HL-60/S4 (cell line): Measurements from ENCODE around the gene RBFOX2.
"Not testable (repeated sequence)": the region's sequence is repeated elsewhere in the genome, so short reads cannot be mapped to it uniquely, and the experiment has no call there.

Experiments
- in situ Hi-C: fragments of 300-500 bp; cut with MboI; formaldehyde crosslinking; loops from 2 replicates; pipeline ENCODE4 v1.14.3; 2022; ENCODE audit warnings: low sequenced_read_pairs

The RBFOX2 gene

DNA sequence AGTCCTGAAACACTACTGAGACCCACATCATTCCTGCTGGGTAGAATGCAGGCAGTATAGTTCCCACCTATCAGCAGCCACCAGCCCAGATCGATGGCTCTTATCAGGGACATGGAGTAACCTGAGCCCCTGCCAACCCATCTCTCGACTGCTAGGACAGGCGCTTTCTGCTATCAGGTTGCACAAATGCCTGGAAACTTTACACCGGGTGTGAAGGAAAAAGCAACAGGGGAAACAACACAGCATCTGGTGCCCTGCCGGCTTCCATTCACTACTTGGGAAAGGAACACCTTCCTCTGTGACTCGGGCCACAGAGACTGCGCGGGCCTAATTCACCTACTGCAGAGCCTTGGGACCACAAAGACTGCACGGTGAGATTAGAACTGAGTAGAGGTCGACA lies 18.5 kb downstream of the RBFOX2 start:
- in situ Hi-C loops, result no loop called here

DNA sequence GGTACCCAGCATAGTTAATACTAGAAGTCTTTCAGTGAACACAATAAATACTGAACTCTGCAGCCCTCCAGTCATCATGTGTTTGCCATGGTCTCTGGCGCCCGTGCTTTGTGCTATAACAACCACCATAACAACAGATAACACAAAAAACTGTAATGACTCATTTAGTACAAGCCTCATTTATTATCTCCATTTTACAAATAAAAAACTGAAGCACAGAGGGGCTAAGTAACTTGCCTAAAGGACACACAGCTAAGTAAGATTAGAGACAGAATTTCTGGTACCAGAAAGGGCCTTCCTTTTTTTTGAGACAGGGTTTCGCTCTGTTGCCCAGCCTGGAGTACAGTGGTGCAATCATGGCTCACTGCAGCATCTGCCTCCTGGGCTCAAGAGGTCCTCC lies 19.5 kb downstream of the RBFOX2 start:
- in situ Hi-C loops, result no loop called here

DNA sequence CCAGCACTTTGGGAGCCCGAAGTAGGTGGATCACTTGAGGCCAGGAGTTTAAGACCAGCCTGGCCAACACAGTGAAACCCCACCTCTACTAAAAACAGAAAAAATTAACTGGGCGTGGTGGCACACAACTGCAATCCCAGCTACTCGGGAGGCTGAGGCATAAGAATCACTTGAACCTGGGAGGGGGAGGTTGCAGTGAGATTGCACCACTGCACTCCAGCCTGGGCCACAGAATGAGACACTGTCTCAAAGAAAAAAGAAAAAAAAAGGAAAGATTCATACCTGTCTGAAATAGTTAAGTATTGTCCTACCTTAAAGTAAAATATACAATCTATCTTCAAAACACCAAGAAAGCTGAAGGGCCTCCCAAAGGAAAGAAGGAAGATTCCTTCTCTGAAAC lies 20.1 kb downstream of the RBFOX2 start:
- in situ Hi-C loops, result no loop called here

DNA sequence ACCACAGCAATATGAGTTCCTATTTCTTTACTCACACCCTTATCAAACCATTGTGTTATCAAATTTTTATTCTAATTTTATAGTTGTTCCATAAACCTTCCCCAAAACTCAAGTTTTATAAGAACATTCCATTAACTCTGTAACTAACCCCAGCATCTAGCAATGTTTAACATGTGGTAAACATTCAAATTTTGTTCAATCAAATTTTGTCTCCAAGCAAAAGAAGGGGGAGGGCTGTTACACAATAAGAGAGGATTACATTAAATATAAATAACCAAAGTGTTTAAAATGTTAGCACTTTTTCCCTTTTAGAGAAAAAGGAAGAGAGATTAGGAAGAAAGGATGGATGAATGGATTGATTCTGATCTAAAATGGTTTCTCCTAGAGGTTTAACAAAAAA lies 20.5 kb downstream of the RBFOX2 start:
- in situ Hi-C loops, result no loop called here

DNA sequence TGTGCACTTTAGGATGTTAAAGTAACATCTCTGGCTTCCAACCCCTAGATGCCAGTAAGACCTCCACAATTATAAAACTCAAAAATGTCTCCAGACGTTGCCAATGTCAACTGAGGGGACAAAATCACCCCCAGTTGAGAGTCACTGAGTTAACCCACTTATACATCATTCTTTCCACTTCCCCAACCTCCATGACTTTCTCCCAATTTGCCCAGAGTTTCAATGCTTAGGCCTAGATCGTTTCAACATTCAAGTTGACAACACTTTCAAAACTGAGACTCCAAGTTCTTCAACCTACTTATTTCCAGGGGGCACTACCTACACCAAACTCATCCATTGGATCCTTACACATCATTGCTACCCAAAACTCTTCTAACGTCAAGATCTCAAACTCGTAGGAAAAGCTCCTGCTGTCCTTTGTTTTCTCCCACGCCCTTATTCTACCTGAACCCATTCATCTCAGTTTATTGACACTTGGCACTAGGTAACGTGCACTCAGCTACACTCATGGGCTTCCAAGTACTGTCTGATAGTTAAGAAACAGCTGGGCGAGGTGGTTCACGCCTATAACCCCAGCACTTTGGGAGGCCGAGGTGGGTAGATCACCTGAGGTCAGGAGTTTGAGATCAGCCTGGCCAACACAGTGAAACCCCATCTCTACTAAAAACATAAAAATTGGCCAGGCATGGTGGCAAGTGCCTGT lies 24.5 kb downstream of the RBFOX2 start:
- in situ Hi-C loops, result no loop called here

DNA sequence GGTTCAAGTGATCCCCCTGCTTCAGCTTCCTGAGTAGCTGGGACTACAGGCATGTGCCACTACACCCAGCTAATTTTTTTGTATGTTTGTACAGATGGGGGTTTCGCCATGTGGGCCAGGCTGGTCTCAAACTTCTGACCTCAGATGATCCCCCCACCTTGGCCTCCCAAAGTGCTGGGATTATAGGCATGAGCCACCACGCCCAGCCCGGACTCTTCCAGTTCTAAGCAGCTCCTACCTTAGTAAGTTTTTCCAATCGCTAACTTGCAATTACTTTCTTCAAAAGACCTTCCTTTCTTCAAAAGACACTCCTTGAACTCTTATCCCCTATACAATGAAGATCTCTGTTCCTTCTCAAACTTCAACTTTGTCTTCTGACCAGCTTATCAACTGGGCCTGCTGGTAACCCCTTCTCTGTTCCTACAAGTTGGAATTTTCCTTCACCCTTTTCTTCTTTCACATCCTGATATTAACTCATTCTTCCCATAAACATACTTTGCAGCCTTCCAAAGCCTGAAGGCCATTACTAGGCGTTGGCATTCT lies 25.8 kb downstream of the RBFOX2 start:
- in situ Hi-C loops, result no loop called here

DNA sequence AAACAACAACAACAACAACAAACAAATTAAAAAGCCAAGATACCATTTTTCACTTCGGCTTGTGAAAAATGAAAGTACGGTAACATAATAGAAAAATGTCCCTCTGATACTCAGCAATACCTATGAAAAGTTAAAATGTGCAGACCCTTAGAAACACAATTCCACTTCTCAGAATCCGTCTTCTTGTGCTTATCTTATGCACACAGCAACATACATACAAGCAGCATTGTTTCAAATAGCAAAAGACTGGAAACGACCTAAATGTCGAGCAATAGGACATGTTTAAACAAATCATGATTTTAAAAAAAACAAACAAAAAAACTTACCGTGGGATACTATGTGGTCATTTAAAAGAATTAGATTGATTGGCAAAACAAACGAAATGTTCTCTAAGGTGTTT lies 26.5 kb downstream of the RBFOX2 start:
- in situ Hi-C loops, result no loop called here

DNA sequence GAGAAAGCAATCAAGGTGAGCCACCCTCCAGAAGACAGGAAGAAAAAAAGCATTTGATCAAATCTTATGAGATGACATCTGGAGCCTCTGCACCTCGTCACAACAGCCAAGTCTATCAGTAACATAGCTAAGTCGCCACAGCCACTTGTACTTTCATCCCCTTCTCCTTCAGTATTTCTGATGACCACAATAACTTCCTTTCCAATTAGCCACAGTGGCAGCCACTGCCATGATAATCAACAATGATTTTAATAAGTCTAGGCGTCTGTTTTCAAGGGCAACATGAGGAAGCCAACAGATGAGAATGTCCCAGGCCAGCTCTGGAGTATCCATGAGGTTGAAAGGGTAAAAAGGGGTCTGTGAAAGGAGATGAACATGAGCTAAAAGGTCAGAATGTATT lies 29.9 kb downstream of the RBFOX2 start:
- in situ Hi-C loops, result no loop called here

DNA sequence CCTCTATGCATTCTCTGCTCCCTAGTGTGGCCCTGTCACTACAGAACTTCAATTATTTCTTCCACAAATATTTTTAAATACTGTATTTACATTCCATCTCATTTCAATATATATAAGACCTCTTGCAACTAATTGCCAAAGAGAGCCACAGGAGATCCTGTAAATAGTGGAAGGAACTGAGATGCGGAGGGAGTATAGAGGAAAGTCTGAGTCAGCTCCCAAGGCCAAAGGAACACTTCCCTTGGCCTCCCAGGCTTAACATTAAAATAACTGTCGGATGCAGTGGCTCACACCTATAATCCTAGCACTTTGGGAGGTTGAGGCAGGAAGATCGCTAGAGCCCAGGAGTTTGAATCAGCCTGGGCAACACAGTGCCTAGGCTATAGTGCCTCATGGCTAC lies 31.2 kb downstream of the RBFOX2 start:
- in situ Hi-C loops, result no loop called here

DNA sequence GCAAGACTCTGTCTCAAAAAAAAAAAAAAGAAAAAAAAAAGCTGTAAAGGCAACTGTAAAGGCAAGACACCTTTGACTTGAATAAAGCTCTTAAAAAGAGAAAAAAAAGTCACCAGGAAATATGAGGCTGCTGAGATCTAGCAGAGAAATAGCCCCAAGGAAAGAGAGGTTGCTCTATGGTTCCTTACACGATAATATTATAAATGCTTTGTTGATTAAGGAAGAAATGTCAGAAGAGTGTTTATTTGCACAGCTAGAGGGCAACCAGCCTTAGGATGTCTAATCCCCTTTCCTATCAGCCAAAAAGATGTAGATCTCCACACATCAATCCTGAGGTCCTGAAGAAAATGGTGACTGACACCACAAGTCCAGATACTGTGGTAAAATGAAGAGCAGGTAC lies 32.0 kb downstream of the RBFOX2 start:
- in situ Hi-C loops, result no loop called here

DNA sequence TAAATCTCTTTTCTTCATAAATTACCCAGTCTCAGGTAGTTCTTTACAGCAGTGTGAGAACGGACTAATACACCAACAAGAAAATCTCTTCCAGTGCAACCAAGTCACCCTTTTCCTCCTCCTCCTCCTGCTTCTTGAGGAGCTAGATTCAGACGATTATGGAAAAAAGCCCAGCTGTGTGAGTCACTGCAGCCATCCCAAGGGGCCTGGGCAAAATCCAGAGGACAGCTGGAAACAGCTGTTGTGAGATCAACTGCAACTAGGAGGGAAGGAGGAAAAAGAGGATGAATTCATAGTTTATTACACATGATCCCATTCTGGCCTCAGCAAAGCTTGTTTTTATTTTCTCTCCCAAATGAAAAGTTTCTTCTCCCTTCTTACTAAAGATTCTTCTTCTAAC lies 32.9 kb downstream of the RBFOX2 start:
- in situ Hi-C loops, result no loop called here

DNA sequence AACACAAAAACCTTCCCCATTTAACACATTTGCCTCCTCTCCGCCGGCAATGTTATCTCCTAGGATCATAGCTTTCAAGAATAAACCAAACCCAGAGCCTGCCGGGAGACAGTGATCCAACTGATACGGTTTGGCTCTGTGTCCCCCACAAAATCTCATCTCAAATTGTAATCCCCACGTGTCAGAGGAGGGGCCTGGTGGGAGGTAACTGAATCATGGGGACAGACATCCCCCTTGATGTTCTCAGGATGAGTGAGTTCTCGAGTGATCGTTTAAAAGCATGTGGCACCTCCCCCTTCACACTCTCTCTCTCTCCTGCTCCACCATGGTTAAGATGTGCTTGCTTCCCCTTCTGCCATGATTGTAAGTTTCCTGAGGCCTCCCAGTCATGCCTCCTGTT lies 33.3 kb downstream of the RBFOX2 start:
- in situ Hi-C loops, result no loop called here

DNA sequence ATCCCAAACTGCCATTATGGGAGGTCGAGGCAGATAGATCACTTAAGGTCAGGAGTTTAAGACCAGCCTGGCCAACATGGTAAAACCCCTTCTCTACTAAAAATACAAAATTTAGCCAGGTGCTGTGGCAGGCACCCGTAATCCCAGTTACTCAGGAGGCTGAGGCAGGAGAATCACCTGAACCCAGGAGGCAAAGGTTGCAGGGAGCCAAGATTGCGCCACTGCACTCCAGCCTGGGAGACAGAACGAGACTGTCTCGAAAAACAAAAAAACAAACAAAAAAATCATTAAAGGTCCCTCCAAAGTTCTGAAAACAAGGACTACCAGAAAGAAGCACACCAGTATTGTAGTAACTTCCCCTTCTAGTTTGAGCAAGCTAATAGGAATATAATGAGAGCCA lies 34.9 kb downstream of the RBFOX2 start:
- in situ Hi-C loops, result not testable (repeated sequence)

DNA sequence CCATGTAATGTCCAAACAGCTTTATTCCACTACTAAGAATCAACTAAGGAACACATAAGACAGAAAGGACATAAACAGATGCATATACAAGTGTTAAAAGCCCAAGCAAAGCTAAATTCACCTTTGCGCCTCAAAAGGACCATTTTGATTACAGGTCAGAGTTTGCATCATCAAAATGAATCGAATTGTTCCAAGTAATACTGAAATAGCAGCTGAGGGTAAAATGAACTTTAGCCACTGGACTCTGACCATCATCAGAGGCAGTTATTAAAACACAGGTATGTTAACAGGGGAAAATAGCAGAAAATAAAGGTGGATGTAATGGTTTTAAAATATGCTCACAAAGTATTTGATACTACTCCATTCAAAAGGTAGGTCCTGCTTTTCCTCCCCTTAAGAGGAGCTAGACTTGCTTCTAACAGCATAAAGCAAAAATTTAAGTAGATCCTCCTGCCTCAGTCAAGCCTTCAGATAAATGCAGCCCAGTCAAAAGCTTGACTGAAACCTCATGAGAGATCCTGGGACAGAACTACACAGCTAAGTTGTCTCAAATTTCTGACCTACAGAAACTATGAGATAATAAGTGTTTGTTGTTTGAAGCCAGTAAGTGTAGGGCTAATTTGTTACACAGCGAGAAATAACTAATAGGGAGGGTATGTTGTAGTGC lies 35.4 kb downstream of the RBFOX2 start:
- in situ Hi-C loops, result no loop called here

DNA sequence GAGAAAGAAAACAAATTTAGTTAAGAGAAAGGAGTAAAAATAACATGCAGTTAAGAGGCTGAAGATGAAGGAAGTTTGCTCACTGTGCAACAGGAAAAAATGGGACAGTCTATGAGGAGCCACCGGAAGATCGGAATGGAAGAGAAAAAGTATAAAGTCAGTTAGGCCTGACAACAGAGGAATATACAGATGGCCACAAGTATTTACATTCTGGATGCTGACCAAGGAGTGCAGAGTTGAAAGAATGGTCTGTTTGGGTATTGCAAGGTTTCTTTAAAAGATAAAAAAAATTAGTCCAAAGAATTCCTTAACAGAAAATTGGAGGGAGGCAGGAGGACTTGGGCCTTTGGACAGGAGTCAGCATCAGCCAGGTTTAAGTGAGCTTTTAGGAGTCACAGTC lies 37.5 kb downstream of the RBFOX2 start:
- in situ Hi-C loops, result no loop called here

DNA sequence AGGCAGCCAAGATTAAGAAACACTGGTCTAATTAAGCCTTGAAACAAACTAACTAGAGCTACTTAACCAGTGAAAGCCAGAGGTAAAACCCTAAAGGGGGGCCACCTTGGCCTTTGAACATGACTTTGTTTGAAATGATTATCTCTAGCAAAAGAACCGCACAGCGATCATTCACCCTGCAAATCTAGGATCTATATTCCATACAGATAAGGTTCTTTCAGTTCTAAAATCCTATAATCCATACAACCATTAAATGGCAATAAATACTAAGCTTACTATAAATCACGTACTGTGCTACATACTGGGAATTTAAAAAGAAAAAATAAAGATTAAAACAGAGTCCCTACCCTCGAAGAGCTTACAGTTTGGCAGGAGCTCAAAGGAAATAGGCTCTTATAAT lies 40.6 kb downstream of the RBFOX2 start:
- in situ Hi-C loops, result no loop called here

DNA sequence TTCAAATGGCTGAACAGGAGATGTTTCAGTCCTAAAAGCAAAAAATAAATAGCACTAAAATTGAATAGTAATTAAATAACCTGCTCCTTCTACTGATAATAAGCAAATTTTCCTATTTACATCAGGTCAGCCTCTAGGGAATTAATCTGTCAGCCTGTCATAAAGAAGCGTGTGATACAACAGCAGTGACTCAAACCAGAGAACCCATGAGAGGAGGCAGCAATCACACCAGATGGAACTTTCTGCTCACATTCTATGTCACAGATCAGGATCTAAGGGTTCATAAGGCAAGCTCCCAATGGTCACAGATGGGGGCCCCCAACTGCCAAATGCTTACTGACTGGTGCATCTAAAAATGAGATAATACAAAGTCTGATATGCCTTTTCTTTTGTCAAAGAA lies 41.1 kb downstream of the RBFOX2 start:
- in situ Hi-C loops, result no loop called here

DNA sequence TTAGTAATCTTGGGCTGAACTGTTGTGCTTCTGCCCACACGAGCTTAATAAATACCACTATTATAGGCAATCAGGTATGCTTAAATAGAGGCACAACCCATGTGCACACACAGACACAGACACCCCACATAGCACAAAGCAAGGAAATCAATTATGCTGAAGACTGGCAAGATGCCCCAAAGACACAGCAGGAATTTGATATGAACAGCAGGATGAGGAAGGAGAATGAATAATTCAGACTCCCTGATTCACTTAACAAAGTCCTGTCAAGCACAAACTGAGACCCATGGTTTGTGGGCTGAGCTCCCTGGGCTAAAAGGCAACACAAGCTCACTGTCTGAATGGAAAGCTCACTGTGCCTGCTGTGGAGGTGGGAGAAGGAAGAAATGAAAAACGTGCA lies 42.5 kb downstream of the RBFOX2 start:
- in situ Hi-C loops, result no loop called here

DNA sequence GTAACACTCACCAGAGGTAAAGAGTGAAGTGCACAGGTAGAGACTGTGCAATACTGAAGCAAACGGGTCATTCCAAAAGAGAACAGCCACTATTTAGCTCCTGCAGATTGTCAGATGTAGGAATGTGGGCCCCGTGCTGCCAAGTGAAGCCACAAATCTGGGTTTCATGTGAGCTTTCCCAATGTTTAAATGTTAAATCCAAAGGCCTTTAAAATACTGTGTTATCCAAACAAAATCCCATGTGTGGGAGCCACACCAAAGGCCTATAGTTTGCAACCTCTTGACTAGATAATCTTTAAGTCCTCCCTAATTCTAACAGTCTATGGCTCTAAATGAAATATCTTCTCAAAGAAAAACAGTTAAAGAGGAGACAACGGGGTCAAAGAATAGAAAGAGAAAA lies 43.3 kb downstream of the RBFOX2 start:
- in situ Hi-C loops, result no loop called here

DNA sequence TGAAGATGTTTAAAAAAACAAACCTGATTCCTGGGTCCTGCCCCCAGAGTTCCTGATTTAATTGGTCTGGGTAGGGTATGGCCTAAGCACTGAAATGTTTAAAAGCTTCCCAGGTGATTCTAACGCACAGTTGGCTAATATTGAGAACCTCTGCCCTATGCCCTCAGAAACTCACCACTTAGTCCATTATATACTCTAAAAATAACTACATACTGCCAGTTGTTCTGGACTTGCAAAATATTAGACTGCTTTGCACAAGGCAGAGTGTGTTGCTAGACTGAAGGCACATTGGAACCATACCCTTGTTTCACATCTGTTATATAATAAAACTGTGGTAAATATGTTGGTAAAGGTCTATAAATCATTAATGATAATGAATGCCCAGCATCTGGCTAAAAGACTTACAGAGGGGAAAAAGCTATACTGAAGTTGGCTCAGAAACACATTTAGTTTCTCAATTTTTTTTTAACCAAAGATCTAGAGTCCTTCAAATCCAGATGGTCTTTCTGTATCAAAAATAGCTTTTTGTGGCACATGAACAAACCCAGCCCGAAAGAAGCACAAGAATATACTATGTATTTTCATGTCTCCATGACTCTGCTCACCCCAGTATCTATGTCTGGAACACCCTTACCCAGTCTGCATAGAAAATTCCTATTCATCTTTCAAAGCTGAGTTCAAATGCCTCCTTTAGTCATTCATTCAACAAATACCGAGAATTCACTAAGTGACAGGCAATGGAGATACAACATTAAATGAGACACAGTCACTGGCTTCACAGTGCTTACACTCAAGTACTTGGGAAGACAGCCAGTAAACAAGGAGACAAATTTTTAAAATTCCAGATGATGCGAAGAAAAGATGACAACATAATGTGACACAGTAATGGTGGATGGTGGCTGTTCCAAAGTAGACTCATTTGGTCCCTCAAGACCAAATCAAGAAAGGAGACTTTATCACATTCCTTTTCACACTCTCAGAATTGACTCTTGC lies 44.1 kb downstream of the RBFOX2 start:
- in situ Hi-C loops, result no loop called here

DNA sequence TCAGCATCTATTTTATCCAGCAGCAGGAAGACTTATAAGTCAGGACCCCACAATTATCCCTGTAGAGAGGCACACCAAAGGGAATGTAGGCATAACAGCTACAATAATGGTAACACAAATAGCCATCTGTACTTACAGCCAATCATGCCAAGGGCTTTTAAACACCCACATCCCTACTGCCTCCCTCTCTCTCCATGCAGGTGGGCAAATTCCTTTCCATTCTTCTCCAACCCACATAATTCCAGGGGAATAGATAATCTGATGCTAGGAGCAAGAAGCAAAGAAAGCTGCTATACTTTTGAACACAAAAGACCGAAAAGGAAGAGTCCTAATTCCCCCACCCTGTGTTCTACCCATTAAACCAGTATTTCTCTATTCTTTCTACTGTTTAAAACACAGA lies 46.7 kb downstream of the RBFOX2 start:
- in situ Hi-C loops, result no loop called here
